ENCODE measurements around the gene SLAMF1.
A peak's percentile ranks its signal among the peaks of the same experiment; 100 is the strongest.
"Not testable (repeated sequence)": the region's sequence is repeated elsewhere in the genome, so short reads cannot be mapped to it uniquely, and the experiment has no call there.

SLAMF1 gene

DNA sequence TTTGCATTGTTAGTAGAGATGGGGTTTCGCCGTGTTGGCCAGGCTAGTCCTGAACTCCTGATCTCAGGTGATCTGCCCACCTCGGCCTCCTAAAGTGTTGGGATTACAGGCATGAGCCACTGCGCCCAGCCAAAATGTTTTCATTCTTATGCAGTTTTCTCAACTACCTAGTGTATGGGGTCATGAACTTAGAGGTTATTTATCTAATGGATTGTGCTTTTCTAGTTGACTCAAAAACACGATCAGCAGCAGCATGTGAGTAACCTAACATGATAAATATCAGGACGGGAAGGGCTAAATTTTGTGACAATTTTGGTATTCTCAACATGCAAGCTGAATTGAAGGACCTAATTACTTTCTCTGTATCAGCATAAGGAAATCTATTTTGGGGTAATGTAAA, 58.4 kb downstream of the SLAMF1 start:
- DNase-seq: no peak

DNA sequence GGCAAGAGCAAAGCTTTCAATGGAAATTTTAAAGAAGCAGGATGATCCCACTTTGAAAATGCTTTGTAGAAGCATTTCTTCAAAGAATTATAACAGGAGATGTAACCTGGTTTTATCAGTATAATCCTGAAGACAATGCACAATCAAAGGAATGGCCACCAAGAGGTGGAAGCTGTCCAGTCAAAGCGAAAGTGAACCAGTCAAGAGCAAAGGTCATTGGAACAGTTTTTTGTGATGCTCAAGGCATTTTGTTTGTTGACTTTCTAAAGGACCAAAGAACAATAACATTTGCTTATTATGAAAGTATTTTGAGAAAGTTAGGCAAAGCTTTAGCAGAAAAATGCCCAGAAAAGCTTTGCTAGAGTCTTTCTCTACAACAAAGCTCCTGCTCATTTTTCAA, 62.1 kb downstream of the SLAMF1 start:
- DNase-seq: no peak

- not testable (repeated sequence) for DNase-seq
Measured at GRCh38 chr1:160582976-160583375, 63.9 kb downstream of the SLAMF1 start.

DNA sequence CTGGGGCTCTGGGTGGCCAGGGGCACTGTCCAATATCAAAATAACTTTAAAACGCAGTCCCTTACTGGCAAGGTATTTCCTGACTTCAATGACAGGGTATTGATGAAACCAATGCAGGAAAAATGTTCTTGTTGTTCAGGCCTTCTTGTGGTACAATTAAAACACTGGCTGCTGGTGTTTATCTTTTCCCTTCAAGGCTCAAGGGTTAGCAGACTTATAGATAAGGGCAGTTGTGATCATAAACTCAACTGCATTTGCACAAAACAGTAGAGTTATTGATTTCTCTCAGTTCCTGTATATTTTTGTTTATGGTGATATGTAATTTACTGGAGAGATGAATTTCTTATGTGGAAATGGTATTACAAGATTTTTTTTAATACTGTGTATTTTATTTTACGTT, 64.9 kb downstream of the SLAMF1 start:
- DNase-seq: no peak

GRCh38 chr1:160580221-160580812, 66.5 kb downstream of the SLAMF1 start:
- DNase-seq: no peak

- DNase-seq: peak; percentile 44
Measured at GRCh38 chr1:160579216-160579701, 67.6 kb downstream of the SLAMF1 start, which contains the start of gene CD84. TSS of gene CD84 (minus strand) at chr1:160579496. CDS start at chr1:160579437, 59 bp downstream.

DNA sequence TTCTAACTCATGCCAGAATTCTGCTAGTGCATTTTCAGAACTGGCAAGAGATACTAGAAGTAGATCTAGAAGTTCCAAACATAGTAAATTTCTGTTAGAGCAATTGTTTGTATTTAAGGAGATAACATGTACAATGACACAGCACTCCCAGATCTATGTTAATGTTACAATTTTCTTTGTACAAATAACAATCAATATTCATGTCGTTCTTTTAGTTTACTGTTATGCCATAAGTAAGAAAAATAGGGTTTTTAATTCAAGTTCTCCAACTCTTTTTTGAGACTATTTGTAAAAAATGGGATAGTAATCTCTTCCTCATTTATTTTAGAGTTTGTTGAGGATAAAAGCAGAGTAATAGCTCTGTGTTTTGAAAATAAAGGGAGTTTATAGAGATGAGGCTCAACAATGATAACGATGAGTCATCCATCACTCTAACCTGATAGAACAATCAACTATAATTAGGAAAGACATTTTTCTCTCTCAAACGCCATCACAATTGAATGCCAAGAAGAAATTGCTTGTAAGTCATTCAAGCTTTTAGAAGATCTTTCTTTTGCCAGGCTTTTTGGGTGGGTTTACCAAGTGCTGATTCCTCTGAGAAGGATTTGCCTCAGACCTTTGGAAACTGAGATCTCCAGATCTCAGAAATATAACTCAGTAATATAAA, 68.2 kb downstream of the SLAMF1 start:
- no peak for DNase-seq

GRCh38 chr1:160578175-160578524, 68.7 kb downstream of the SLAMF1 start:
- no peak for DNase-seq

GRCh38 chr1:160577671-160578070, 69.2 kb downstream of the SLAMF1 start:
- DNase-seq: no peak

GRCh38 chr1:160576884-160577283, 70.0 kb downstream of the SLAMF1 start:
- no peak for DNase-seq

- DNase-seq: no peak
Measured at GRCh38 chr1:160576390-160576789, 70.5 kb downstream of the SLAMF1 start.

- peak; percentile 85 for DNase-seq
Measured at GRCh38 chr1:160575112-160575664, 71.7 kb downstream of the SLAMF1 start.

DNA sequence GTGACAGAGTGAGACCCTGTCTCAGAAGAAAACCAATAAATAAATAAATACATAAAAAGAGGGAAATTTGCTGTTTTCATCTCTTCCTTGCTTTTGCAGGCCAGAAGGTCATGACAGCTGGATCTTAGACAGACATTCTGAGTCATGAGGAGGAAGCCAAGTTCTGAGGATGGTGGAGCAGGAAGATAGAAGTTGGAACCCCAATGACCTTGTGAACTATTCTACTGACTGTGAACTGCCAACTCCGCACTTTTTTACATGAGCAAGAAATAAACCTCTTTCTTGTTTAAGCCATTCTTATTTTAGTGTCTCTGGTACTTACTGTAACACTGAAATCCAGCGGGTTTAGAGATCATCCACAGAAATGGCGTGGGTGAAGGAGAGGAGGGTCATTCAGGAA, 76.0 kb downstream of the SLAMF1 start:
- DNase-seq: no peak

GRCh38 chr1:160569806-160570205, 77.0 kb downstream of the SLAMF1 start:
- no peak for DNase-seq

DNA sequence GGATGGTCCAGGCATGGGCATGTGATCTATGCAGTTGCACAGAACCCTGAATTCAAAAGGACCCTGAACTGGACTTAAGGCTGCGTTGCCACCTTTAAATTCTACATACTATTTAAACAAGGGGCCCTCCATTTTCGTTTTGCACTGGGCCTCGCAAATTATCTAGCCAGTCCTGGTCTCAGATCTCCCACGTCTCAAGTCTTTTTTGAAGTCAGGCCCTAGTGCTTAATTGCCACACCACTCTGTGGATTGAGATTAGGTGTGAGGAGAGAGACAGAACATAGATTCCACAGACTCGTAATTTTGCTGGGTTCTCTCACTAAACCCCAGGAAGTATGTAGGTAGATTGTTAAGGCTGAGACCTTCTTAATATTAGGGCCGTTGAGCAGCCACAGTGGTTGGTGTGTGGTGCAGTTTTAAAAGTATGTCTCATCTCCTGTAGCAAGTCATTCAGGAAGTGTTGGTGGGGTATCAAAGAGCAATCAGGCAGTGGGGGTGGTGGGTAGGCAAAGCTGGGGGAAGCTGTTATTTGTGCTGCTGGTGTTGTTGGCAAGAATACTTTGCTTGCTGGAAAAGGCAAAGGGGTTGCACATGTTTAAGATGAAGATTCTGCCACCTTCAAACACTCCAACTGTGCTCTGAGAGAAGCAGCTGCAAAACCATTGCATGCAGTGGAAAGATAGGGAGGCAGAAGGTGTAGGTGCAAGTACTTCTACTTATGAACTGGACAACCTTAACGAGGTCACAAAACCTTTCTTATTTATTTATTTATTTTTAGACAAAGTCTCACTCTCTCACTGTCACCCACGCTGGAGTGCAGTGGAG, 78.8 kb downstream of the SLAMF1 start:
- DNase-seq: peak; percentile 59

- no peak for DNase-seq
Measured at GRCh38 chr1:160567341-160567740, 79.5 kb downstream of the SLAMF1 start.

GRCh38 chr1:160565564-160565963, 81.3 kb downstream of the SLAMF1 start:
- DNase-seq: no peak

DNA sequence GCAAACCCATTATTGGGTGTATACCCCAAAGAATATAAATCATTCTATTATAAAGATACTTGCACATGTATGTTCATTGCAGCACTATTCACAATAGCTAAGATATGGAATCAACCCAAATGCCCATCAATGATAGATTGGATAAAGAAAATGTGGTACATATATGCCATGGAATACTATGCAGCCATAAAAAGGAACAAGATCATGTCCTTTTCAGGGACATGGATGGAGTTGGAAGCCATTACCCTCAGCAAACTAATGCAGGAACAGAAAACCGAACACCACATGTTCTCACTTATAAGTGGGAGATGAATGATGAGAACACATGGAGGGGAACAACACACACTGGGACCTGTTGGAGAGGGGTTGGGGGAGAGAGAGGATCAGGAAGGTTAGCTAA, 83.6 kb downstream of the SLAMF1 start:
- not testable (repeated sequence) for DNase-seq

DNA sequence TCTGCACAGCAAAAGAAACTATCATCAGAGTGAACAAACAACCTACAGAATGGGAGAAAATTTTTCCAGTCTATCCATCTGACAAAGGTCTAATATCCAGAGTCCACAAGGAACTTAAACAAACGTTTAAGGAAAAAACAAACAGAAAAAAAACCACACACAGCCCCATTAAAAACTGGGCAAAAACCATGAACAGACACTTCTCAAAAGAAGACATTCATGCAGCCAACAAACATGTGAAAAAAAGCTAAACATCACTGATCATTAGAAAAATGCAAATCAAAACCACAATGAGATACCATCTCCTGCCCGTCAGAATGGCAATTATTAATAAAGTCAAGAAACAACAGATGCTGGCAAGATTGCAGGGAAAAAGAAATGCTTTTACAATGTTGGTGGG, 84.1 kb downstream of the SLAMF1 start:
- not testable (repeated sequence) for DNase-seq

- no peak for DNase-seq
Measured at GRCh38 chr1:160560806-160561205, 86.0 kb downstream of the SLAMF1 start.

GRCh38 chr1:160560045-160560705, 86.7 kb downstream of the SLAMF1 start:
- no peak for DNase-seq

- DNase-seq: not testable (repeated sequence)
Measured at GRCh38 chr1:160559437-160559836, 87.4 kb downstream of the SLAMF1 start.

All from GF-D8 (cell line).